SK-N-SH treated with all-trans-retinoic acid at 6 μM for 48 hours (cell line): Measurements from ENCODE around the gene KCND2.

Source experiments
- ARNTL ChIP-seq: fragments of 450-650 bp; formaldehyde crosslinking; IDR thresholded peaks from 2 replicates; pipeline ENCODE4 v1.5.0; 2020; ENCODE audit warnings: low read depth, mild to moderate bottlenecking, moderate library complexity, borderline replicate concordance
- BACH2 ChIP-seq: fragments of 250-450 bp; sonication (Bioruptor Pico); IDR thresholded peaks from 2 replicates; pipeline ENCODE4 v1.9.0; 2021; ENCODE audit warnings: mild to moderate bottlenecking, borderline replicate concordance
- GLIS3 ChIP-seq: fragments of 250-450 bp; sonication (Bioruptor Pico); IDR thresholded peaks from 2 replicates; pipeline ENCODE4 v1.5.0; 2020; ENCODE audit warnings: mild to moderate bottlenecking, moderate library complexity
- ISL1 ChIP-seq: fragments of 250-450 bp; sonication (Bioruptor Pico); IDR thresholded peaks from 2 replicates; pipeline ENCODE4 v2.1.2; 2022; ENCODE audit warnings: mild to moderate bottlenecking, moderate library complexity
- OSR1 ChIP-seq: fragments of 250-450 bp; sonication (Bioruptor Pico); IDR thresholded peaks from 2 replicates; pipeline ENCODE4 v1.8.0; 2022; ENCODE audit warnings: moderate library complexity, mild to moderate bottlenecking, inconsistent platforms
- PATZ1 ChIP-seq: fragments of 250-450 bp; sonication (Bioruptor Pico); IDR thresholded peaks from 2 replicates; pipeline ENCODE4 v1.8.0; 2020; ENCODE audit warnings: mild to moderate bottlenecking, moderate library complexity, borderline replicate concordance
- RARB ChIP-seq: fragments of 250-450 bp; sonication (Bioruptor Pico); IDR thresholded peaks from 2 replicates; pipeline ENCODE4 v1.8.0; 2021; ENCODE audit warnings: mild to moderate bottlenecking, moderate library complexity
- SNAI2 ChIP-seq: fragments of 250-450 bp; sonication (Bioruptor Pico); IDR thresholded peaks from 2 replicates; pipeline ENCODE4 v1.5.0; 2020; ENCODE audit warnings: mild to moderate bottlenecking, moderate library complexity
- ZFP3 ChIP-seq: fragments of 250-450 bp; sonication (Bioruptor Pico); IDR thresholded peaks from 2 replicates; pipeline ENCODE4 v1.5.0; 2020; ENCODE audit warnings: mild to moderate bottlenecking, moderate library complexity

DNA sequence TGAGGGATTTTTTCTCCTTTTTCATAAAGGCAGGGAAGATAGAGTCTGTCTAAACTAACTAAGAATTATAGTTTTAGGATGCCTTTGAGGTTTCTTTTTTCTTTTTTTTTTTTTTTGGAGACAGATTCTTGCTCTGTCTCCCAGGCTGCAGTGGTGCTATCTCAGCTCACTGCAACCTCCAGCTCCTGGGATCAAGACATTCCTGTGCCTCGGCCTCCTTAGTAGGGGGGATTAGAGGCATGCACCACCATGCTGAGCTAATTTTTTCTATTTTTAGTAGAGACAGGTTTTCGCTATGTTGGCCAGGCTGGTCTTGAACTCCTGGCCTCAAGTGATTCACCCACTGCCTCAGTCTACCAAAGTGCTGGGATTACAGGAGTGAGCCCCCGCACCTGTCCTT, 239.7 kb downstream of the KCND2 start:
- TF ChIP-seq RARB (CRISPR knock-in tag) (no peak), PATZ1 (CRISPR knock-in tag) (no peak), ARNTL (CRISPR knock-in tag) (no peak), BACH2 (CRISPR knock-in tag) (no peak), SNAI2 (CRISPR knock-in tag) (no peak), ISL1 (CRISPR knock-in tag) (no peak), OSR1 (no peak), GLIS3 (CRISPR knock-in tag) (no peak), ZFP3 (no peak)
